Body of pancreas (tissue), 4 donors: Measurements from ENCODE around the gene TRAPPC6A.

Experiments used
- CTCF ChIP-seq, 7 experiments: fragments of 450-650 bp in 4 of 7; fragments of 200-600 bp in 3 of 7; sonication (generic) in 3 of 7; IDR thresholded peaks; one replicate each; pipeline ENCODE4 v1.5.1; 2016 to 2019; ENCODE audit warnings: antibody characterized with exemption in 7 of 7
- POLR2A ChIP-seq, 3 donors: fragments of 450-650 bp; IDR thresholded peaks; one replicate each; pipeline ENCODE4 v1.6.1; 2016; ENCODE audit warnings: antibody characterized with exemption in 3 of 3, mild to moderate bottlenecking in 2 of 3

DNA sequence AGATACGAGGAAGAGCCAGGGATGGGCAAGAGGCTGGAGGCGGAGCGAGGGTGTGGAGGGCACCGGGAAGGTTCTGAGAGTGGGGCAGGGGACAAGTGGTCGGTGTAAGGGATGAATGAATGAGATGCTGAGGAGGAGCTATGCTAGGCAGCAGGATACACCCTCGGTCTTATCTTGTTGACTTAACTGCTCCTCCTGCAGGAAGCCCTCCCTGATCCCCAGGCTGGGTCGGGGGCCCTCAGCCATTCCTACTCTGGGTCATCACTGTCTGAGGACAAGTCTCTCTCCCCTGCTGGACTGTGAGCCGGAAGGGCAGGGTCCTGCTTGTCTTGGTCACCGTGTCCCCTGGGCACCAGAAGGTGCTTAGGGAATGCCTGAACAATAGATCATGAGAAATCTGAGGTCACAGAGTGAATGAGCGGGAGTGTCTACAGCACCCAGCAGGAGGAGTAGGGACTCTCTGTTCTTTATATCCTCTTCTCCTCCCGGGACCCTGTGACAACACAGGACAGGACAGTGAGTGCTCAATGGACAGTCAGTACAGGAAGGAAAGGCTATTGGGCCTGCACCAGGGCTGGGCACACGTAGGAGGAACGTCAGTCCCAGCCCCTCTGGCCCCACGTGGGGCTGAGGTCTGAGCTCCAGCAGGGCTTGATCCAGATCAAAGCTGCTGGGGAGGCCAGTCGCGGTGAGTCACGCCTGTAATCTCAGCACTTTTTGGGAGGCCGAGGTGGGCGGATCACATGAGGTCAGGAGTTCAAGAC lies 23.8 kb downstream of the TRAPPC6A start:
- no peak for TF ChIP-seq POLR2A (IDR thresholded peaks at IDR 0.05)
- TF ChIP-seq CTCF (IDR thresholded peaks at IDR 0.05) = no peak
